ENCODE data around the gene SLC41A1.

SLC41A1 gene

DNA sequence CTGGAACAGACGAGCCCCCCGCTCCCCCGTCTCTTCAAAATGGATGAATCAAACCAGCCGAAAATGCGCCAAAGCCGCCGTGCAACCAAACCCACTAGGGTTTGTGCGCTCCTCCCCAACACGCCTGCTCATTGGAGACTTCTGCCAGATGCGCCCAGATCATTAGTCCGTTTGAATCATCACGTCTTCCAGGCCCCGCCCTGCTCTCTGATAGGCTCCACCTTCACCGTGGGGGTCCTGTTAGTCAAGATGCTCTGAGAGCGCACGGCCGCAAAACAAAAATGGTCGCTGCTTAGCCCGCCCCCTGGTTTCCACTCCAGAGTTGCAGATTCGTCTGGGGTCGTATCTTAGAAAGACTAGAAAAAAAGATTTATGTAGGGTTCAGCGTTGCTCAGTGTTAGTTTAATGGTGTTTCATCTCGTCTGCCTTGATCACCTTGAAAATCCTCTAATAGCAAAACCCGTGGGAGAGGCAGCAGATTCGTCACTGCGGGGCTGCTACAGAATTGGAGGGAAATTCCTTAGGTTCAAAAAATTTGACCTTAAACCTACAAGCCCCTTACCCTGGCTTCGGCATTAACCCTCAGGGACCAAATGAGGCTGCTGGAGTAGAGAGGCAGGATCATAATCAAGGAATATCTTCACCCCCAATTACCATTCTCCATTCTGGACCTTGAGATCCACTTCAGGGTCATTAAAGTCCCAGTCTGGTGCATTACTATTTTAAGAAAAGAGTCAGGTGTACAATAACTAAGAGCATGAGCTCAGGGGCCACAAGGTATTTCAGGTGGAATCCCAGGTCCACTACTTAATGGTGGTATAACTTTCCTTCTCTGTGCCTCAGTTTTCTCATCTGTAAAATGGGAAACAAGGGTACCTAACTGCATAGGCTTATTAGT lies 62.6 kb downstream of the SLC41A1 start, which contains the start of gene NUCKS1:
NUCKS1 (minus strand) TSS at position 45 of the 898 bp plus-strand sequence. CDS start 209 bp downstream, outside the sequence.
- Histone ChIP-seq H3K4me1 (ENCODE audit: insufficient read depth, low read length) (peaks cover 25% of the 10 kb centered on the region), H3K9me3 (ENCODE audit: insufficient read depth, low read depth, low read length) (no peaks in the 10 kb centered on the region), H3K36me3 (ENCODE audit: insufficient read depth, low read length) (peaks cover 23% of the 10 kb centered on the region), H3K27ac (ENCODE audit: low read depth, low read length) (peak within 1 kb of the TSS; percentile 97), H3K27me3 (ENCODE audit: insufficient read depth, low read length) (no peaks in the 10 kb centered on the region), H3K4me3 (ENCODE audit: low read length) (peak within 1 kb of the TSS; percentile 90), H3K9ac (ENCODE audit: low read depth, low read length) (peak within 1 kb of the TSS; percentile 96)
- under 1% methylated on average over 25 of the region's 27 CpGs for WGBS

DNA sequence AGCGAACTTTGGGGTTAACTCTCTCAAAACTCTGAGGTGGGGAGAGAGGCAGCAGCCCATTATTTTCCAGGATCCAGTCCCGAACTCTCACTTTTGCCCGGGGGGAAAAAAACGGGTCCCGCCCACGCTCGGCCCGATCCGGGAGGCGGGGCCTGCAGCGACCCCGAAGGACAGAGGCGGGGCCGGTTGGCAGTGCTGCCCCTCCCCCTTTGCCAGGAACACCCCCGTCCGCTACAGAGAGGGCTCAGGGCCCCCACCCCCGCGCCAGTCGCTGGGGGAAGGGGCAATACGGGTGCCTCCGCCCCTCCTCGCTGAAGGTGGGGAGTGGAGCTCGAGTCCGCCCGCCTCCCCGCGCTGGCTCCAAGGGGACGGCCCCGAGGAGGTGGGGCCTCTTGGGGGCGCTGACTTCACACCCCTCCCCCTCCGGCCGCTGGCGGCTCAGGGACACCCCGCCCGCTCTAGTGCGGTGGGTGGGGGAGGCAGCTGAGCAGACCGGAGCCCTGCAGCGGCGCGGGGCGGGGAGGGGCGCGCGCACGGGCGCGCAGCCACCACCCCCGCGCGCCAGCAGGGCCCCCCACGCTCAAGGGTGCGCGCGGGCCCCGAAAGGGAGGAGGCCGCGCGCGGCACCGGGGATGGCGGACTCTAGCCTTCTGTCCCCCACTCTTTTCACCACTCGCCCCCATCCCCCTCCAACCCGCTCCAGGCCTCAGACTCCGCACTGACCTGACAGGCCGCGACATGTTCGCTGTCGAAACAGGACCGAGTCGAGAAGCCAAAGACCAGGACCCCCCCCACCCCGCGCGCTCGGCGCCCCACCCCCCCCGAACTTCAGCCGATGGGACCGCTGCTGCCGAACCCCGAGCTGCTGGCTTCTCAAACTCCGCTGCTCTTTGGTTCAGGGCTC lies 63.5 kb downstream of the SLC41A1 start:
- H3K9me3 ChIP-seq (ENCODE audit: insufficient read depth, low read depth, low read length) = no peaks in the 10 kb centered on the region
- no peaks in the 10 kb centered on the region for H3K27me3 ChIP-seq (ENCODE audit: insufficient read depth, low read length)
- H3K4me1 ChIP-seq (ENCODE audit: insufficient read depth, low read length) = peaks cover 31% of the 10 kb centered on the region
- H3K9ac ChIP-seq (ENCODE audit: low read depth, low read length) = peak overlapping the region; percentile 96
- H3K36me3 ChIP-seq (ENCODE audit: insufficient read depth, low read length) = peaks cover 24% of the 10 kb centered on the region
- H3K27ac ChIP-seq (ENCODE audit: low read depth, low read length) = peak overlapping the region; percentile 97
- H3K4me3 ChIP-seq (ENCODE audit: low read length) = peak overlapping the region; percentile 90
- under 1% methylated on average over 73 of the region's 81 CpGs for WGBS

- H3K27ac ChIP-seq (ENCODE audit: low read depth, low read length) = peak overlapping the region; percentile 97
- peaks cover 24% of the 10 kb centered on the region for H3K36me3 ChIP-seq (ENCODE audit: insufficient read depth, low read length)
- H3K4me3 ChIP-seq (ENCODE audit: low read length) = peak overlapping the region; percentile 90
- 3% methylated on average over 25 of the region's 25 CpGs for WGBS
- no peaks in the 10 kb centered on the region for H3K9me3 ChIP-seq (ENCODE audit: insufficient read depth, low read depth, low read length)
- peak overlapping the region; percentile 96 for H3K9ac ChIP-seq (ENCODE audit: low read depth, low read length)
- no peaks in the 10 kb centered on the region for H3K27me3 ChIP-seq (ENCODE audit: insufficient read depth, low read length)
- peaks cover 39% of the 10 kb centered on the region for H3K4me1 ChIP-seq (ENCODE audit: insufficient read depth, low read length)
Measured at GRCh38 chr1:205748403-205749233, 64.4 kb downstream of the SLC41A1 start.

- WGBS = 85% methylated on average over 5 of the region's 5 CpGs
- Histone ChIP-seq H3K9ac (ENCODE audit: low read depth, low read length) (peak overlapping the region; percentile 22; the same call in 1 of the 2 replicates), H3K27me3 (ENCODE audit: insufficient read depth, low read length) (no peaks in the 10 kb centered on the region), H3K9me3 (ENCODE audit: insufficient read depth, low read depth, low read length) (no peaks in the 10 kb centered on the region), H3K4me3 (ENCODE audit: low read length) (peak overlapping the region; percentile 90), H3K4me1 (ENCODE audit: insufficient read depth, low read length) (peaks cover 49% of the 10 kb centered on the region), H3K27ac (ENCODE audit: low read depth, low read length) (no peak overlapping the region), H3K36me3 (ENCODE audit: insufficient read depth, low read length) (peaks cover 27% of the 10 kb centered on the region)
Measured at GRCh38 chr1:205746757-205747412, 66.1 kb downstream of the SLC41A1 start.

DNA sequence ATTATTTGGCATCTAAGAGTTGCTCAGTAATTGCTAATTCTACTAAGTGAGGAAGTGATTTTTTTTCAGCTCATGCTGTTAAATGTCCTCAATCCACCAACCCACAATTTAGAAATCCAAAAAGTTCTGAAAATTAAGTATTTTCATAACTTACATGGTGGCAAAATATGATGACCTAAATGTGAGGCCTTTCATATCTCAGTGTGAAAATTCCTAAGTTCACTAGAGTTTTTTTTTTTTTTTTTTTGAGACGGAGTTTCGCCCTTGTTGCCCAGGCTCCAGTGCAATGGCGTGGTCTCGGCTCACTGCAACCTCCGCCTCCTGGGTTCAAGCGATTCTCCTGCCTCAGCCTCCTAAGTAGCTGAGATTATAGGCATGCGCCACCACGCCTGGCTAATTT lies 68.6 kb downstream of the SLC41A1 start:
- Histone ChIP-seq H3K4me3 (ENCODE audit: low read length) (no peak overlapping the region), H3K27ac (ENCODE audit: low read depth, low read length) (no peak overlapping the region)

DNA sequence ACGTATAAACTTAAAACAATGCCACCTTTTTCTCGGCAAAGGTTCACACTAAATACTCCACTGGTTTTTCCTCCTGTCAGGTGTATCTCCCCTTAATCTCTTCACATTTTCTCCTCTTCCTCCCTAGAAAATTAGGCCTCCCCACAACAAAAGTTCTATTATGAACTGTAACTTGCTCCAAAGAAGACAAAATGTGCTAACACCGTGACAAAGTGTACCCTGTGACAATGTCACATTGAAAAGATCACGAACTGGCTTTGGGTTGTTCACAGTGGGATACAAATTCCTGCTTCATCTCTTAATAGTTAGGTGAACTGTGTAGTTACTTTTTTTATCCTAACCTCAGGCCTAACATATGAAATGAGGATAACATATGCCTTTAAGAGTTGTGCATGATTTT lies 69.0 kb downstream of the SLC41A1 start:
- Histone ChIP-seq H3K4me3 (ENCODE audit: low read length) (no peak overlapping the region), H3K36me3 (ENCODE audit: insufficient read depth, low read length) (peaks cover 36% of the 10 kb centered on the region), H3K9ac (ENCODE audit: low read depth, low read length) (no peak overlapping the region), H3K9me3 (ENCODE audit: insufficient read depth, low read depth, low read length) (no peaks in the 10 kb centered on the region), H3K4me1 (ENCODE audit: insufficient read depth, low read length) (peaks cover 49% of the 10 kb centered on the region), H3K27me3 (ENCODE audit: insufficient read depth, low read length) (no peaks in the 10 kb centered on the region), H3K27ac (ENCODE audit: low read depth, low read length) (no peak overlapping the region)
- WGBS = 43% methylated on average over 4 of the region's 4 CpGs

More for the DNA sequence above, 68.6 kb downstream of the SLC41A1 start:
- Histone ChIP-seq H3K9me3 (ENCODE audit: insufficient read depth, low read depth, low read length) (no peaks in the 10 kb centered on the region), H3K4me1 (ENCODE audit: insufficient read depth, low read length) (peaks cover 49% of the 10 kb centered on the region), H3K27me3 (ENCODE audit: insufficient read depth, low read length) (no peaks in the 10 kb centered on the region), H3K36me3 (ENCODE audit: insufficient read depth, low read length) (peaks cover 35% of the 10 kb centered on the region), H3K9ac (ENCODE audit: low read depth, low read length) (no peak overlapping the region)
- 95% methylated on average over 8 of the region's 8 CpGs for WGBS

GRCh38 chr1:205741681-205742080 lies 71.3 kb downstream of the SLC41A1 start:
- no peaks in the 10 kb centered on the region for H3K27me3 ChIP-seq (ENCODE audit: insufficient read depth, low read length)
- H3K36me3 ChIP-seq (ENCODE audit: insufficient read depth, low read length) = peaks cover 32% of the 10 kb centered on the region
- no peak overlapping the region for H3K9ac ChIP-seq (ENCODE audit: low read depth, low read length)
- WGBS = 100% methylated on average over 1 of the region's 1 CpG
- H3K4me1 ChIP-seq (ENCODE audit: insufficient read depth, low read length) = peaks cover 34% of the 10 kb centered on the region
- H3K9me3 ChIP-seq (ENCODE audit: insufficient read depth, low read depth, low read length) = no peaks in the 10 kb centered on the region
- H3K27ac ChIP-seq (ENCODE audit: low read depth, low read length) = no peak overlapping the region
- no peak overlapping the region for H3K4me3 ChIP-seq (ENCODE audit: low read length)

DNA sequence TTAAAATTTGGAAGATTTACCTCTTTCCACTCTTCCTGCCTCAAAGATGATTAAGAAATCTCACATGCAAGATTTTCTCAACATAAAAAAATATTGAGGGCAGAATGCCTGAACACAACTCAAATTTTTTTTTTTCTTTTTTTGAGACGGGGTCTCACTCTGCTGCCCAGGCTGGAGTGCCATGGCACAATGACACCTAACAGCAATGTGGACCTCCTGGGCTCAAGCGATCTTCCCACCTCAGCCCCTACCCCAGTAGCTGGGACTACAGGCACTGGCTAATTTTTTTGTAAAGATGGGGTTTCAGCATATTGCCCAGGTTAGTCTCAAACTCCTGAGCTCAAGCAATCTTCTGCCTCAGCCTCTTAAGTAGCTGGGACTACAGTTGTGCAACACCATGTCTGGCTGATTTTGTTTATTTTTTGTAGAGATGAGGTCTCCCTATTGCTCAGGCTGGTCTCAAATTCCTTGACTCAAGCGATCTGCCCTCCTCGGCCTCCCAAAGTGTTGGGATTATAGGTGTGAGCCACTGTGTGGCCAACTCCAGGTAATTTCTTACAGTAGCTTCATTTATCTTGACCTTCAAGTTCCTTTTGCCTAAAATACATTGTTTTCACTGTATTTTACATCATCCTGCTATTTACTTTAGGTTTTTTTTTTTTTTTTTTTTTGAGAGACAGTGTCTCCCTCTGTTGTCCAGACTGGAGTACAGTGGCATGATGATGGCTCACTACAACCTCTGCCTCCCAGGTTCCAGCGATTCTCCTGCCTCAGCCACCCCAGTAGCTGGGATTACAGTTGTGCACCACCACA lies 73.4 kb downstream of the SLC41A1 start:
- H3K4me3 ChIP-seq (ENCODE audit: low read length) = no peak overlapping the region
- no peak overlapping the region for H3K9ac ChIP-seq (ENCODE audit: low read depth, low read length)
- no peak overlapping the region for H3K27ac ChIP-seq (ENCODE audit: low read depth, low read length)
- peaks cover 18% of the 10 kb centered on the region for H3K4me1 ChIP-seq (ENCODE audit: insufficient read depth, low read length)
- WGBS = 73% methylated on average over 5 of the region's 5 CpGs
- H3K36me3 ChIP-seq (ENCODE audit: insufficient read depth, low read length) = peaks cover 42% of the 10 kb centered on the region
- no peaks in the 10 kb centered on the region for H3K9me3 ChIP-seq (ENCODE audit: insufficient read depth, low read depth, low read length)
- H3K27me3 ChIP-seq (ENCODE audit: insufficient read depth, low read length) = no peaks in the 10 kb centered on the region
